Heart right ventricle (tissue), 16 donors: ENCODE data around the gene SIGLEC5. TPM values are rescaled to one million over a fixed set of nuclear protein-coding genes. Genes with fewer than 3 reads are reported as not detected.
"Not testable (repeated sequence)": the region's sequence is repeated elsewhere in the genome, so short reads cannot be mapped to it uniquely, and the experiment has no call there.

Experiments
- ATAC-seq, 8 donors: fragments of 200-7000 bp; cut with Tn5 transposase; one replicate each; pipeline ENCODE4 v1.9.1; 2020; ENCODE audit warnings: mild to moderate bottlenecking in 8 of 8, moderate library complexity in 8 of 8, moderate number of reproducible peaks in 1 of 8
- DNase-seq, 2 donors: peaks; one replicate each; pipeline ENCODE4 v3.0.0-alpha.2; 2020
- H3K27ac ChIP-seq, 10 donors: fragments of 200-600 bp; sonication (generic) in 2 of 10; one replicate each; pipeline versions ENCODE4 v1.5.0 to v1.8.0; 2020 to 2022; ENCODE audit warnings: mild to moderate bottlenecking in 3 of 10
- H3K27me3 ChIP-seq, 7 donors: fragments of 200-600 bp; one replicate each; pipeline ENCODE4 v1.8.0; 2021 to 2022; ENCODE audit warnings: mild to moderate bottlenecking in 2 of 7
- H3K36me3 ChIP-seq, 9 donors: fragments of 200-600 bp; sonication (generic) in 1 of 9; one replicate each; pipeline versions ENCODE4 v1.5.0 to v1.8.0; 2020 to 2022; ENCODE audit warnings: mild to moderate bottlenecking in 2 of 9
- H3K4me1 ChIP-seq, 9 donors: fragments of 200-600 bp; sonication (generic) in 1 of 9; one replicate each; pipeline versions ENCODE4 v1.5.0 to v1.8.0; 2020 to 2022; ENCODE audit warnings: mild to moderate bottlenecking in 4 of 9
- H3K4me3 ChIP-seq, 10 donors: fragments of 200-600 bp; sonication (generic) in 2 of 10; one replicate each; pipeline versions ENCODE4 v1.5.0 to v1.8.0; 2020 to 2022; ENCODE audit warnings: mild to moderate bottlenecking in 7 of 10, moderate library complexity in 2 of 10
- H3K9me3 ChIP-seq, 11 donors: fragments of 200-600 bp in 10 of 11; sonication (generic) in 2 of 11; one replicate each; pipeline versions ENCODE4 v1.5.0 to v1.8.0; 2013 to 2022; ENCODE audit warnings: mild to moderate bottlenecking in 2 of 11, control low read depth in 1 of 11, moderate library complexity in 1 of 11
- CTCF ChIP-seq, 9 donors: fragments of 200-600 bp; sonication (generic) in 2 of 9; IDR thresholded peaks; one replicate each; pipeline versions ENCODE4 v1.5.0 to v1.8.0; 2021 to 2022; ENCODE audit warnings: antibody characterized with exemption in 9 of 9, mild to moderate bottlenecking in 5 of 9, moderate library complexity in 1 of 9
- WGBS, 2 donors: extraction: QIAGEN DNeasy Blood & Tissue Kit; methylation state at CpG; one replicate each; pipeline ENCODE4 v1.1.7; 2013; ENCODE audit warnings: inconsistent platforms in 1 of 2; 5-methylcytosine and 5-hydroxymethylcytosine counted together
- intact Hi-C, 10 donors: fragments of 100-400 bp; cut with DNase I; formaldehyde crosslinking; loops; one replicate each; pipeline versions ENCODE4 v1.11.1 to v1.14.2; 2022
- long read RNA-seq, 3 donors: library from polyadenylated mRNA; unstranded; transcript quantifications; one replicate each; pipeline ENCODE4 v2.0.0, GENCODE V29; 2020 to 2021
- polyA plus RNA-seq, 2 donors: library from polyadenylated mRNA; stranded (reverse); fragments of 200-250 nt; gene quantifications; one replicate each; pipeline ENCODE4 v1.2.3, GENCODE V29; 2013
- total RNA-seq, 10 donors: library from RNA; stranded (reverse); fragmentation: NEBNext Ultra II Directional in 3 of 10; extraction: Animal tissue kit (Norgen Biotek cat#: 25700) in 3 of 10; gene quantifications; one replicate each; pipeline versions ENCODE4 v1.2.1 to v1.2.4, GENCODE V29; 2021 to 2023
- donor health status: Arrhythmogenic right ventricular cardiomyopathy.
- donor health status: ischemic (EF 13 %, LVEDD 7.1; RV severe dilation, severe dysfunction).
- donor health status: healthy with polysubstance abuse.
- donor health status: DM: no; HTN: yes; CAD: no.
- donor health status: DM: no; HTN: no; CAD: no.
- donor health status: ischemic (EF 25% LVEDD 6.9; RV normal size, moderate dysfunction).
- donor health status: ischemic (EF 25% LVEDD 5.7; RV mildly dilated, moderate dysfunction).
- donor health status: healthy.
- donor health status: DM: yes; HTN: yes; CAD: no.
- donor health status: Ischemic cardiomyopathy.
- donor health status: ischemic (EF 35%, LVEDD 5.7; RV mildly dilated, moderate dysfunction).
- donor health status: nonischemic (EF 11% LVEDD 7.7; RV severe dilation, severe dysfunction).
- donor health status: DM: yes; HTN: yes; CAD: no.
- donor health status: PGD.
- donor health status: ischemic (EF 29% LVEDD 5.4; RV normal size, mild dysfunction).
- donor health status: nonischemic (EF 23%, LVEDD 6.1; RV moderate dilation, normal function).

The SIGLEC5 gene
- total RNA-seq, result 1 to 10 TPM in 1 of 10 donors, under 1 TPM in 6, not detected in 3; 0.11 to 1.2 (median 0.41) TPM
- polyA plus RNA-seq, result under 1 TPM in 1 of 2 donors, not detected in 1; 0.01 TPM
- long read RNA-seq, donor 1, partial matches to known transcripts, result 0 of 1 reads
- long read RNA-seq, donor 1, other reads (novel, unspliced or antisense), result 1 of 1 reads
- long read RNA-seq, donor 2, result 0 reads
- long read RNA-seq, donor 3, partial matches to known transcripts, result 0 of 1 reads
- long read RNA-seq, donor 3, other reads (novel, unspliced or antisense), result 1 of 1 reads

DNA sequence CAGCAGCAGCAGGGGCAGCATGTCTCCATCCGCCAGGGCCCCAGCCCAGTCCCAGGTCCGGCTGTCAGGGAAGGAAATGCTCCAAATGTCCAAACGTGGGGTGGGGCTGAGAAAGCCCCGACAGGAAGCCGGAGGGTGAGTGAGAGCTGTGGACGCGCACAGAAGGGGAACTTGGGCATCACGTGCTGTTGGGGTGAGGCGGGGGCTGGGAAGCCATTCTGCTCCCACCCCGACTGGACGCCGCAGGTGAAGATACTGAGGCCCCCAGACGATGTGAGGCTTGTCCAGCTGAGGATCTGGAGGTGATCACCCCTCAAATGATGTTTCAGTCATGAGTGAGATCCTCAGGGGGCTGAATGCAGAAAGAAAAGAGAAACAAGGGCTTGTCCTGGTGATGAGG lies at the start of gene SIGLEC5:
SIGLEC5 (minus strand) TSS at position 87 of the 400 bp plus-strand sequence; CDS start at position 21, 66 bp downstream.
- H3K36me3 ChIP-seq, H3K4me3 ChIP-seq, H3K4me1 ChIP-seq, H3K9me3 ChIP-seq, intact Hi-C loops: not testable (repeated sequence)
- H3K27ac ChIP-seq, result peak within 1 kb of the TSS in 1 of 10 donors; percentile 20
- ATAC-seq, result peak in 5 of 8 donors; percentile 42 to 80 (median 63)
- peaks cover 0 to 18% (median 5%) of the 10 kb centered on the region in 7 donors for H3K27me3 ChIP-seq
- DNase-seq, result peak in 1 of 2 donors; percentile 20
- WGBS, 2 donors, result 40 to 56% methylated on average over 10 of the region's 13 CpGs

DNA sequence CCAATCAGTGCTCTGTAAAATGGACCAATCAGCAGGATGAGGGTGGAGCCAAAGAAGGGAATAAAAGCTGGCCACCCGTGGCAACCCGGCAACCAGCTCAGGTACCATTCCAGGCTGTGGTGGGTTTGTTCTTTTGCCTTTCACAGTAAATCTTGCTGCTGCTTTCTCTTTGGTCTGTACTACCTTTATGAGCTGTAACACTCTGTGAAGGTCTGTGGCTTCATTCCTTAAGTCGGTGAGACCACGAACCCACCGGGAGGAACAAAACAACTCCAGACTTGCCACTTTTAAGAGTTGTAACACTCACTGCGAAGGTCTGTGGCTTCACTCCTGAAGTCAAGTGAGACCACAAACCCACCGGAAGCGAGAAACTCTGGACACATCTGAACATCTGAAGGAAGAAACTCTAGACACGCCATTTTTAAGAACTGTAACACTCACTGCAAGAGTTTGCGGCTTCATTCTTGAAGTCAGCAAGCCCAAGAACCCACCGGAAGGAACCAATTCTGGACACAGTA lies 46.4 kb upstream of the SIGLEC5 start:
- Histone ChIP-seq H3K27me3 (peaks cover 0 to 51% (median 7%) of the 10 kb centered on the region in 7 donors), H3K4me1 (no peaks in the 10 kb centered on the region), H3K9me3 (no peaks in the 10 kb centered on the region), H3K36me3 (no peaks in the 10 kb centered on the region), H3K27ac (no peak overlapping the region), H3K4me3 (no peak overlapping the region)
- TF ChIP-seq CTCF (IDR thresholded peaks at IDR 0.05), result no peak
- WGBS, 2 donors, result 73 to 81% methylated on average over 11 of the region's 11 CpGs
- ATAC-seq (no peak), DNase-seq (no peak)
- intact Hi-C loops, result no loop called here

DNA sequence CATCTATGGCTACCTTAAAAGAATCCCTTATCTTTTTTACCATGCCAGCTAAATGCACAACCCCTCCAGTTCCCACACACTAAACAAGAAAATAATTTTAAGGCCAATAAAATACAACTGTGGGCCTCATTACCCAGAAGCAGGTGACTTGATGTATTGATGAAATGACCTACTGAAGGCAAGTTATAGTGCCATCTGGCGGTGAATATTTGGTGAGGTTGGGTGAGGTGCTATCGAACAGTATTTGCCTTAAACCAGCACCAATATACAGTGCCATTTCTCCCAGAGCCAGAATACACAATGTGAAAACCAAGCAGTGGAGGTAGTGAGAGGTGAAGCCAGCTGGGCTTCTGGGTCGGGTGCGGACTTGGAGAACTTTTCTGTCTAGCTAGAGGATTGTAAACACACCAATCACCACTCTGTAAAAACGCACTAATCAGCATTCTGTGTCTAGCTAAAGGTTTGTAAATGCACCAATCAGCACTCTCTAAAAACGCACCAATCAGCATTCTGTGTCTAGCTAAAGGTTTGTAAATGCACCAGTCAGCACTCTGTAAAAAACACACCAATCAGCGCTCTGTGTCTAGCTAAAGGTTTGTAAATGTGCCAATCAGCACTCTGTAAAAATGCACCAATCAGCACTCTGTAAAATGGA lies 45.8 kb upstream of the SIGLEC5 start:
- H3K9me3 ChIP-seq, ATAC-seq, H3K36me3 ChIP-seq, intact Hi-C loops, H3K27ac ChIP-seq, DNase-seq, H3K4me3 ChIP-seq, H3K4me1 ChIP-seq: not testable (repeated sequence)
- peaks cover 0 to 57% (median 7%) of the 10 kb centered on the region in 7 donors for H3K27me3 ChIP-seq
- 62 to 65% methylated on average over 7 of the region's 7 CpGs for WGBS, 2 donors
- peak in 7 of 9 donors; percentile 37 to 60 (median 49) for TF ChIP-seq CTCF (IDR thresholded peaks at IDR 0.05)

- Histone ChIP-seq H3K27me3 (peaks cover 0 to 67% (median 18%) of the 10 kb centered on the region in 7 donors), H3K4me1 (no peaks in the 10 kb centered on the region), H3K27ac (no peak overlapping the region), H3K9me3 (peaks cover 0 to 5% (median 0%) of the 10 kb centered on the region in 11 donors), H3K36me3 (no peaks in the 10 kb centered on the region), H3K4me3 (no peak overlapping the region)
- 76 to 87% methylated on average over 3 of the region's 3 CpGs for WGBS, 2 donors
- no peak for ATAC-seq
- no peak for TF ChIP-seq CTCF (IDR thresholded peaks at IDR 0.05)
- no peak for DNase-seq
- intact Hi-C loops, result loop anchor here in 3 of 10 donors (5.0 to 10.0 kb wide), 2 partner anchors 107 to 109 kb away; no protein-coding TSS in a partner anchor
These were observed 38.0 kb upstream of the SIGLEC5 start for GRCh38 chr19:51668216-51668615.
